H9 (cell line): ENCODE data around the gene DMBT1. TPM values are rescaled to one million over a fixed set of nuclear protein-coding genes. Genes with fewer than 3 reads are reported as not detected.

Source experiments
- DNase-seq: peaks from one replicate; pipeline ENCODE4 v3.0.0-alpha.2; 2017
- H2AFZ ChIP-seq: one replicate; pipeline ENCODE4 v1.6.1; 2013; ENCODE audit warnings: mild to moderate bottlenecking, low read length, control low read depth, moderate library complexity
- H2AK5ac ChIP-seq: 2 replicates; pipeline ENCODE4 v1.6.1; 2013; ENCODE audit warnings: low read length, control low read depth, mixed read lengths; ENCODE audit not compliant: insufficient read length
- H2BK120ac ChIP-seq: one replicate; pipeline ENCODE4 v1.6.1; 2013; ENCODE audit warnings: low read depth, mild to moderate bottlenecking, low read length, control low read depth, inconsistent platforms; ENCODE audit not compliant: poor library complexity, severe bottlenecking
- H2BK12ac ChIP-seq: 2 replicates; pipeline ENCODE4 v1.6.1; 2013; ENCODE audit warnings: low read length, control low read depth, mixed read lengths, low read depth; ENCODE audit not compliant: insufficient read length
- H2BK15ac ChIP-seq: 2 replicates; pipeline ENCODE4 v1.6.1; 2013; ENCODE audit warnings: low read depth, low read length, control low read depth
- H2BK20ac ChIP-seq: one replicate; pipeline ENCODE4 v1.6.1; 2013; ENCODE audit warnings: low read depth, mild to moderate bottlenecking, low read length, control low read depth, inconsistent platforms; ENCODE audit not compliant: poor library complexity, severe bottlenecking
- H2BK5ac ChIP-seq: 2 replicates; pipeline ENCODE4 v1.6.1; 2013; ENCODE audit warnings: low read length, control low read depth, mixed read lengths; ENCODE audit not compliant: insufficient read length
- H3K14ac ChIP-seq: 2 replicates; pipeline ENCODE4 v1.6.1; 2013; ENCODE audit warnings: low read length, control low read depth; ENCODE audit not compliant: insufficient read depth
- H3K18ac ChIP-seq: 2 replicates; pipeline ENCODE4 v1.6.1; 2013; ENCODE audit warnings: low read depth, mild to moderate bottlenecking, mixed read lengths, low read length, control low read depth; ENCODE audit not compliant: insufficient read length
- H3K23ac ChIP-seq: 2 replicates; pipeline ENCODE4 v1.6.1; 2013; ENCODE audit warnings: low read length, control low read depth, mixed read lengths, low read depth; ENCODE audit not compliant: insufficient read length
- H3K23me2 ChIP-seq: 2 replicates; pipeline ENCODE4 v1.6.1; 2013; ENCODE audit warnings: low read depth, mild to moderate bottlenecking, mixed read lengths, low read length, control low read depth; ENCODE audit not compliant: insufficient read length, poor library complexity, severe bottlenecking
- H3K27ac ChIP-seq: 2 replicates; pipeline ENCODE4 v1.5.1; 2013; ENCODE audit warnings: low read length, control low read depth, mixed read lengths, low read depth; ENCODE audit not compliant: insufficient read length
- H3K27me3 ChIP-seq: 2 replicates; pipeline ENCODE4 v1.6.1; 2013; ENCODE audit warnings: low read length, control low read depth, inconsistent platforms; ENCODE audit not compliant: insufficient read depth
- H3K4ac ChIP-seq: 2 replicates; pipeline ENCODE4 v1.6.1; 2013; ENCODE audit warnings: low read depth, mild to moderate bottlenecking, control low read depth, inconsistent platforms, low read length, moderate library complexity
- H3K4me1 ChIP-seq: 2 replicates; pipeline ENCODE4 v1.6.1; 2013; ENCODE audit warnings: low read length, control low read depth, inconsistent platforms; ENCODE audit not compliant: insufficient read depth
- H3K4me2 ChIP-seq: 2 replicates; pipeline ENCODE4 v1.6.1; 2013; ENCODE audit warnings: low read length, control low read depth, mixed read lengths; ENCODE audit not compliant: insufficient read length, insufficient read depth
- H3K56ac ChIP-seq: 2 replicates; pipeline ENCODE4 v1.6.1; 2013; ENCODE audit warnings: low read depth, mild to moderate bottlenecking, mixed read lengths, low read length, control low read depth; ENCODE audit not compliant: insufficient read length
- H3K79me1 ChIP-seq: 2 replicates; pipeline ENCODE4 v1.6.1; 2013; ENCODE audit warnings: low read depth, mild to moderate bottlenecking, moderate library complexity, low read length, control low read depth, inconsistent platforms; ENCODE audit not compliant: insufficient read depth, poor library complexity, severe bottlenecking
- H3K79me2 ChIP-seq: 2 replicates; pipeline ENCODE4 v1.6.1; 2013; ENCODE audit warnings: low read length, control low read depth, inconsistent platforms; ENCODE audit not compliant: insufficient read depth
- H3K9ac ChIP-seq: 2 replicates; pipeline ENCODE4 v1.6.1; 2013; ENCODE audit warnings: low read length, control low read depth, mixed read lengths; ENCODE audit not compliant: insufficient read length; ENCODE audit errors: extremely low read depth
- H3K9me3 ChIP-seq: one replicate; pipeline ENCODE4 v1.6.1; 2013; ENCODE audit warnings: low read depth, low read length, inconsistent platforms; ENCODE audit not compliant: control insufficient read depth
- H3T11ph ChIP-seq: one replicate; pipeline ENCODE4 v1.6.1; 2013; ENCODE audit warnings: mild to moderate bottlenecking, low read length, control low read depth, inconsistent platforms
- H4K20me1 ChIP-seq: one replicate; pipeline ENCODE4 v1.6.1; 2013; ENCODE audit not compliant: control insufficient read depth, insufficient read length, insufficient read depth
- H4K5ac ChIP-seq: 2 replicates; pipeline ENCODE4 v1.6.1; 2013; ENCODE audit warnings: low read depth, mild to moderate bottlenecking, mixed read lengths, low read length, control low read depth; ENCODE audit not compliant: insufficient read length
- H4K8ac ChIP-seq: replicated peaks from 2 replicates; pipeline ENCODE4 v1.6.1; 2013; ENCODE audit warnings: low read length, control low read depth, mixed read lengths, low read depth; ENCODE audit not compliant: insufficient read length
- H4K91ac ChIP-seq: 2 replicates; pipeline ENCODE4 v1.6.1; 2013; ENCODE audit warnings: low read depth, mild to moderate bottlenecking, moderate library complexity, mixed read lengths, low read length, control low read depth; ENCODE audit not compliant: insufficient read length
- H3K27ac Mint-ChIP-seq, 3 experiments: 2 replicates in 2 of 3; 3 replicates in 1 of 3; pipeline ENCODE4 v1.8.0; 2020 to 2021; ENCODE audit warnings: mixed read lengths in 3 of 3, mild to moderate bottlenecking in 1 of 3, moderate library complexity in 1 of 3
- H3K27me3 Mint-ChIP-seq: 2 replicates; pipeline ENCODE4 v1.8.0; 2021; ENCODE audit warnings: low read depth, mild to moderate bottlenecking, moderate library complexity, mixed read lengths
- H3K36me3 Mint-ChIP-seq, 3 experiments: 2 replicates in 2 of 3; 3 replicates in 1 of 3; pipeline ENCODE4 v1.8.0; 2020 to 2021; ENCODE audit warnings: low read depth in 3 of 3, mixed read lengths in 3 of 3; ENCODE audit not compliant: insufficient read depth in 1 of 3
- H3K4me1 Mint-ChIP-seq, 2 experiments: 2 replicates each; pipeline ENCODE4 v1.8.0; 2020; ENCODE audit warnings: mixed read lengths in 2 of 2
- H3K4me3 Mint-ChIP-seq, 2 experiments: 2 replicates in 1 of 2; 3 replicates in 1 of 2; pipeline ENCODE4 v1.8.0; 2020 to 2021; ENCODE audit warnings: mild to moderate bottlenecking in 2 of 2, mixed read lengths in 2 of 2, moderate library complexity in 1 of 2
- H3K9me3 Mint-ChIP-seq, 2 experiments: 2 replicates in 1 of 2; 3 replicates in 1 of 2; pipeline ENCODE4 v1.8.0; 2020; ENCODE audit warnings: mild to moderate bottlenecking in 2 of 2, mixed read lengths in 2 of 2, moderate library complexity in 1 of 2
- CTCF ChIP-seq: fragments of 200-600 bp; sonication (generic); conservative IDR thresholded peaks from 3 replicates; pipeline ENCODE4 v1.8.0; 2021; ENCODE audit warnings: antibody characterized with exemption, mild to moderate bottlenecking
- total RNA-seq: library from RNA; stranded (reverse); gene quantifications from 2 replicates; pipeline ENCODE4 v1.2.1, GENCODE V29; 2021

DMBT1 gene
- total RNA-seq, 1 experiment from 2014 or later, result 0.04 TPM

GRCh38 chr10:122561792-122562191, 1.2 kb downstream of the DMBT1 start:
- H3K4me1 Mint-ChIP-seq, result peaks cover 25 to 29% of the 10 kb centered on the region in 2 experiments
- no peaks in the 10 kb centered on the region for H3K9me3 Mint-ChIP-seq
- Histone ChIP-seq H3K18ac (no peak overlapping the region), H4K91ac (no peak overlapping the region), H2BK15ac (no peak overlapping the region), H3K14ac (no peak overlapping the region), H3K79me1 (no peaks in the 10 kb centered on the region), H4K20me1 (no peaks in the 10 kb centered on the region), H4K5ac (no peak overlapping the region), H3K23me2 (no peaks in the 10 kb centered on the region), H3K27me3 (no peaks in the 10 kb centered on the region), H2BK12ac (no peak overlapping the region), H3K23ac (no peak overlapping the region), H2BK120ac (no peak overlapping the region), H3K9ac (no peak overlapping the region), H3K79me2 (no peaks in the 10 kb centered on the region), H3T11ph (no peak overlapping the region), H4K8ac (no peak overlapping the region), H3K4me1 (no peaks in the 10 kb centered on the region), H2AFZ (no peak overlapping the region), H3K4me2 (no peak overlapping the region), H3K56ac (no peak overlapping the region), H2BK5ac (no peak overlapping the region), H3K9me3 (no peaks in the 10 kb centered on the region), H3K4ac (no peak overlapping the region), H2AK5ac (no peak overlapping the region), H3K27ac (no peak overlapping the region), H2BK20ac (no peak overlapping the region)
- no peak overlapping the region for H3K27ac Mint-ChIP-seq
- H3K27me3 Mint-ChIP-seq, result peaks cover 30% of the 10 kb centered on the region
- H3K36me3 Mint-ChIP-seq, result no peaks in the 10 kb centered on the region
- no peak for DNase-seq
- no peak for TF ChIP-seq CTCF
- H3K4me3 Mint-ChIP-seq, result no peak overlapping the region
